HepG2 (cell line): Measurements from ENCODE around the gene TPP2. TPM values are rescaled to one million over a fixed set of nuclear protein-coding genes. Genes with fewer than 3 reads are reported as not detected.

Experiments used
- ATAC-seq: fragments of 200-7000 bp; cut with Tn5 transposase; 3 replicates; pipeline ENCODE4 v1.9.1; 2020; ENCODE audit warnings: mild to moderate bottlenecking, moderate library complexity
- BruUV-seq: library from RNA; stranded (reverse); fragments of 400-500 nt; replicated peaks from 2 replicates; lab custom pipeline; 2021; lab: Mats Ljungman, UMichigan
- CTCF ChIA-PET: fragments of 300-600 bp; formaldehyde crosslinking; extraction: SDS; loops from one replicate; lab custom pipeline; 2021; ENCODE audit warnings: low total read pairs, inconsistent platforms, low intra/inter-chr PET ratio; lab: Yijun Ruan, JAX
- POLR2A ChIA-PET: fragments of 350-600 bp; sonication (Branson Sonifier 250); formaldehyde crosslinking; loops from one replicate; lab custom pipeline; 2020; ENCODE audit warnings: antibody characterized with exemption, inconsistent platforms; lab: Yijun Ruan, JAX
- DNase-seq: peaks from one replicate; pipeline ENCODE4 v3.0.0-alpha.2; 2015; ENCODE audit warnings: low spot score
- FAIRE-seq: peaks from 3 replicates; lab custom pipeline; 2011; peaks lifted over from hg19 to GRCh38; lab: Jason Lieb, UNC
- H2AFZ ChIP-seq: one replicate; pipeline ENCODE4 v1.6.1; 2011; ENCODE audit warnings: low read length, inconsistent platforms
- H3K27ac ChIP-seq: fragments of 300-600 bp; 3 replicates; pipeline ENCODE4 v1.8.0; 2011; ENCODE audit warnings: mixed run types, mild to moderate bottlenecking, mixed read lengths, low read length, inconsistent platforms; ENCODE audit not compliant: insufficient read depth; ENCODE audit errors: extremely low read length
- H3K27me3 ChIP-seq, 2 experiments: fragments of 200-600 bp in 1 of 2; 2 replicates in 1 of 2; 3 replicates in 1 of 2; pipeline versions ENCODE4 v1.6.0 to v1.8.0; 2011; ENCODE audit warnings: low read length in 2 of 2, mild to moderate bottlenecking in 2 of 2, moderate library complexity in 2 of 2, inconsistent platforms in 1 of 2; ENCODE audit not compliant: insufficient read depth in 2 of 2, control insufficient read depth in 1 of 2
- H3K36me3 ChIP-seq, 2 experiments: fragments of 200-600 bp in 1 of 2; replicated peaks in 1 of 2; 2 replicates in 1 of 2; 3 replicates in 1 of 2; pipeline versions ENCODE4 v1.5.1 to v1.8.0; 2011; ENCODE audit warnings: low read length in 2 of 2, inconsistent platforms in 1 of 2; ENCODE audit not compliant: insufficient read depth in 2 of 2, control insufficient read depth in 1 of 2
- H3K4me1 ChIP-seq: 2 replicates; pipeline ENCODE4 v1.5.1; 2012; ENCODE audit warnings: low read length, inconsistent platforms; ENCODE audit not compliant: insufficient read depth
- H3K4me2 ChIP-seq: 2 replicates; pipeline ENCODE4 v1.6.0; 2011; ENCODE audit warnings: low read depth, low read length, inconsistent platforms
- H3K4me3 ChIP-seq, 3 experiments: fragments of 200-600 bp in 1 of 3; sonication (generic), shearing (Covaris generic) in 1 of 3; replicated peaks in 1 of 3; 2 replicates each; pipeline ENCODE4 v1.5.1; 2011 to 2016; ENCODE audit warnings: low read length in 3 of 3, inconsistent platforms in 2 of 3, low read depth in 2 of 3, mild to moderate bottlenecking in 2 of 3, control low read depth in 1 of 3, mixed read lengths in 1 of 3; ENCODE audit not compliant: insufficient read depth in 1 of 3
- H3K79me2 ChIP-seq: one replicate; pipeline ENCODE4 v1.6.1; 2011; ENCODE audit warnings: low read length, inconsistent platforms; ENCODE audit not compliant: insufficient read depth
- H3K9ac ChIP-seq: 2 replicates; pipeline ENCODE4 v1.6.0; 2011; ENCODE audit warnings: mild to moderate bottlenecking, low read depth, low read length, inconsistent platforms; ENCODE audit not compliant: insufficient read depth
- H3K9me3 ChIP-seq: 2 replicates; pipeline ENCODE4 v1.5.1; 2012; ENCODE audit warnings: mild to moderate bottlenecking, low read length
- H4K20me1 ChIP-seq: 2 replicates; pipeline ENCODE4 v1.6.0; 2011; ENCODE audit warnings: inconsistent platforms, mild to moderate bottlenecking, low read length, moderate library complexity; ENCODE audit not compliant: insufficient read depth
- CBX5 ChIP-seq: sonication (generic); formaldehyde crosslinking; IDR thresholded peaks from 2 replicates; pipeline ENCODE4 v1.4.0; 2020; ENCODE audit warnings: missing genetic modification reagents, borderline replicate concordance
- EEA1 ChIP-seq: sonication (generic); formaldehyde crosslinking; IDR thresholded peaks from 2 replicates; pipeline ENCODE4 v1.5.1; 2020; ENCODE audit warnings: mild to moderate bottlenecking, missing genetic modification reagents, borderline replicate concordance
- ELK4 ChIP-seq: sonication (generic); formaldehyde crosslinking; IDR thresholded peaks from 2 replicates; pipeline ENCODE4 v1.9.0; 2021; ENCODE audit warnings: missing genetic modification reagents, borderline replicate concordance
- HNRNPK ChIP-seq: fragments of 200-400 bp; formaldehyde crosslinking; IDR thresholded peaks from 2 replicates; pipeline ENCODE4 v1.6.1; 2018; ENCODE audit warnings: low read length, low read depth, moderate library complexity, mild to moderate bottlenecking; ENCODE audit not compliant: poor library complexity, severe bottlenecking
- TCF7L2 ChIP-seq: IDR thresholded peaks from 2 replicates; pipeline ENCODE4 v1.6.1; 2011; ENCODE audit warnings: mild to moderate bottlenecking, low read depth, low read length, moderate library complexity
- TFDP1 ChIP-seq: IDR thresholded peaks from 2 replicates; pipeline ENCODE4 v1.6.1; 2016; ENCODE audit warnings: missing compliant biosample characterization, missing genetic modification reagents, borderline replicate concordance
- TRAFD1 ChIP-seq: sonication (generic); formaldehyde crosslinking; IDR thresholded peaks from 2 replicates; pipeline ENCODE4 v1.5.1; 2020; ENCODE audit warnings: missing genetic modification reagents, mild to moderate bottlenecking, borderline replicate concordance
- WIZ ChIP-seq: sonication (generic); formaldehyde crosslinking; IDR thresholded peaks from 2 replicates; pipeline ENCODE4 v1.5.1; 2020; ENCODE audit warnings: mild to moderate bottlenecking, missing genetic modification reagents
- ZNF264 ChIP-seq: sonication (generic); formaldehyde crosslinking; IDR thresholded peaks from 2 replicates; pipeline ENCODE4 v1.4.0; 2020; ENCODE audit warnings: missing genetic modification reagents
- ZNF331 ChIP-seq: sonication (generic); formaldehyde crosslinking; IDR thresholded peaks from 2 replicates; pipeline ENCODE4 v1.4.0; 2020; ENCODE audit warnings: missing genetic modification reagents
- WGBS: methylation state at CpG from one replicate; pipeline ENCODE4 v1.1.6; 2017; ENCODE audit warnings: low lambda C conversion rate; 5-methylcytosine and 5-hydroxymethylcytosine counted together
- in situ Hi-C: cut with HindIII; loops from 2 replicates; pipeline ENCODE4 v1.10.0; 2017; ENCODE audit warnings: low pct_unique_long_range_greater_than_20kb; ENCODE audit not compliant: extremely low pct_ligation_motif_present
- intact Hi-C: fragments of 100-400 bp; cut with micrococcal nuclease; formaldehyde crosslinking; loops from one replicate; pipeline ENCODE4 v1.10.0; 2022; ENCODE audit not compliant: unreplicated experiment
- polyA plus RNA-seq, 8 experiments: library from polyadenylated mRNA; depleted of rRNA in 3 of 8; stranded (reverse) in 7 of 8; unstranded in 1 of 8; fragments of >200 nt; fragmentation: Illumina TruSeq in 4 of 8; extraction: Trizol in 4 of 8; gene quantifications; 2 replicates each; pipeline versions ENCODE4 v1.2.1 to v1.2.3, GENCODE V29; 2011 to 2016; ENCODE audit warnings: low read depth in 4 of 8, missing spikeins in 1 of 8, mixed read lengths in 1 of 8; ENCODE audit not compliant: insufficient read depth in 1 of 8
- total RNA-seq, 5 experiments: library from RNA; depleted of rRNA; stranded (reverse); fragments of >200 nt; fragmentation: Illumina TruSeq; extraction: Trizol; gene quantifications; 2 replicates each; pipeline ENCODE4 v1.2.3, GENCODE V29; 2016; ENCODE audit warnings: low read depth in 1 of 5

TPP2 gene
- total and polyA plus RNA-seq, 2 of the 13 experiments (the other 11 are each of a cell fraction or from before 2014, with no cell fraction given): 16.4 to 52.1 TPM

GRCh38 chr13:102606537-102607309, 9.9 kb downstream of the TPP2 start (continued):
- no peak for TF ChIP-seq TRAFD1

- H4K20me1 ChIP-seq: no peaks in the 10 kb centered on the region; the same call in 1 of the 2 replicates
- peaks cover 14% of the 10 kb centered on the region for H3K79me2 ChIP-seq
- H3K27me3 ChIP-seq: no peaks in the 10 kb centered on the region
- WGBS: 96% methylated on average over 2 of the region's 2 CpGs
- ChIA-PET POLR2A (interaction anchor here (4.1 kb wide), 1 partner anchor 12 kb away, joined by 17 read pairs; the partner anchor contains the start of gene TPP2), CTCF (no interaction called here)
- no peak for TF ChIP-seq WIZ (CRISPR knock-in tag)
- no peak for TF ChIP-seq CBX5 (CRISPR knock-in tag)
- no peak overlapping the region for H3K9ac ChIP-seq
- H3K4me1 ChIP-seq: no peaks in the 10 kb centered on the region
- in situ Hi-C loops (no loop called here), intact Hi-C loops (no loop called here)
- H3K9me3 ChIP-seq: no peaks in the 10 kb centered on the region
- no peak for ATAC-seq
- DNase-seq: no peak
- no peak overlapping the region for H2AFZ ChIP-seq
- BruUV-seq: no TSS peak
- H3K36me3 ChIP-seq: peaks cover 21 to 66% of the 10 kb centered on the region in 2 experiments
- H3K4me3 ChIP-seq: no peak overlapping the region
- no peak overlapping the region for H3K27ac ChIP-seq
- FAIRE-seq: no peak
- no peak overlapping the region for H3K4me2 ChIP-seq
Measured at GRCh38 chr13:102608974-102609373, 12.2 kb downstream of the TPP2 start.

GRCh38 chr13:102609696-102610095, 12.9 kb downstream of the TPP2 start:
- Histone ChIP-seq H3K9me3 (no peaks in the 10 kb centered on the region), H4K20me1 (no peaks in the 10 kb centered on the region), H3K27ac (no peak overlapping the region), H3K4me2 (no peak overlapping the region), H3K9ac (no peak overlapping the region), H3K36me3 (peaks cover 22 to 72% of the 10 kb centered on the region in 2 experiments), H3K27me3 (no peaks in the 10 kb centered on the region), H2AFZ (no peak overlapping the region), H3K4me3 (no peak overlapping the region), H3K4me1 (no peaks in the 10 kb centered on the region), H3K79me2 (peaks cover 9% of the 10 kb centered on the region)
- ChIA-PET POLR2A (no interaction called here), CTCF (no interaction called here)
- in situ Hi-C loops (no loop called here), intact Hi-C loops (no loop called here)
- BruUV-seq: no TSS peak
- no peak for FAIRE-seq
- DNase-seq: no peak
- 99% methylated on average over 4 of the region's 4 CpGs for WGBS
- ATAC-seq: no peak
- no peak for TF ChIP-seq ZNF331
- no peak for TF ChIP-seq TCF7L2
- no peak for TF ChIP-seq ZNF264
- TF ChIP-seq TFDP1 (CRISPR knock-in tag): no peak
- TF ChIP-seq EEA1 (CRISPR knock-in tag): no peak
- no peak for TF ChIP-seq ELK4 (CRISPR knock-in tag)
- no peak for TF ChIP-seq HNRNPK
